TTC549 (cell line): ENCODE measurements around the gene SLC7A10.
"Not testable (repeated sequence)": the region's sequence is repeated elsewhere in the genome, so short reads cannot be mapped to it uniquely, and the experiment has no call there.

Experiments used
- FAIRE-seq: peaks from 2 replicates; lab custom pipeline; 2012; peaks lifted over from hg19 to GRCh38; lab: Jason Lieb, UNC

Gene SLC7A10

GRCh38 chr19:33175156-33175782 lies 50.4 kb downstream of the SLC7A10 start:
- FAIRE-seq = no peak

GRCh38 chr19:33174186-33174585 lies 51.5 kb downstream of the SLC7A10 start:
- FAIRE-seq = no peak

GRCh38 chr19:33171916-33172359 lies 53.7 kb downstream of the SLC7A10 start:
- no peak for FAIRE-seq

- no peak for FAIRE-seq
These were observed 54.3 kb downstream of the SLC7A10 start for GRCh38 chr19:33171222-33171795.

- FAIRE-seq = no peak
These were observed 57.1 kb downstream of the SLC7A10 start for GRCh38 chr19:33168528-33168927.

- no peak for FAIRE-seq
These were observed 58.2 kb downstream of the SLC7A10 start for GRCh38 chr19:33167438-33167837.

GRCh38 chr19:33166037-33166436 lies 59.6 kb downstream of the SLC7A10 start:
- not testable (repeated sequence) for FAIRE-seq

GRCh38 chr19:33163481-33163880 lies 62.2 kb downstream of the SLC7A10 start:
- FAIRE-seq = no peak

- FAIRE-seq = no peak
These were observed 64.4 kb downstream of the SLC7A10 start for GRCh38 chr19:33161201-33161600.

GRCh38 chr19:33159893-33160292 lies 65.8 kb downstream of the SLC7A10 start:
- FAIRE-seq = no peak

- no peak for FAIRE-seq
These were observed 66.5 kb downstream of the SLC7A10 start for GRCh38 chr19:33159149-33159548.
